ENCODE results near the gene SOWAHC. TPM values are rescaled to one million over a fixed set of nuclear protein-coding genes. Genes with fewer than 3 reads are reported as not detected.

The SOWAHC gene
- total RNA-seq: 2.9 and 6.2 TPM in 2 replicates

GRCh38 chr2:109613922-109614714, at the start of gene SOWAHC, which contains the start of gene SEPTIN10:
Gene SOWAHC (plus strand): TSS chr2:109614364. CDS start chr2:109614490, 126 bp downstream.
Gene SEPTIN10 (minus strand): TSS chr2:109613966. CDS start chr2:109613827, 139 bp downstream.

Other genes starting within 250 kb of the SOWAHC start
- 70.9 and 115 TPM in 2 replicates for gene SEPTIN10, start 398 bp upstream of the SOWAHC start, total RNA-seq
- 29.4 and 47.7 TPM in 2 replicates for gene RGPD5, start 179.9 kb downstream of the SOWAHC start, total RNA-seq

Measured in vein endothelial cell (primary cell).